Neural cell (in vitro differentiated cells): Measurements from ENCODE around the gene PIP4K2A. TPM values are rescaled to one million over a fixed set of nuclear protein-coding genes. Genes with fewer than 3 reads are reported as not detected.

Source experiments
- H2AFZ ChIP-seq: fragments of 200-600, 300-800 bp; sonication (generic), shearing (Covaris generic); 2 replicates; pipeline ENCODE4 v1.6.0; 2014; ENCODE audit warnings: low read depth, mild to moderate bottlenecking, antibody characterized with exemption, low read length, moderate library complexity
- H3F3A ChIP-seq: fragments of 200-600 bp; shearing (Covaris generic); 2 replicates; pipeline ENCODE4 v1.6.1; 2016; ENCODE audit warnings: mild to moderate bottlenecking, moderate library complexity, mixed read lengths, antibody characterized with exemption, low read length; ENCODE audit not compliant: insufficient read depth, poor library complexity, severe bottlenecking
- H3K27ac ChIP-seq: fragments of 200-600, 300-800 bp; sonication (generic), shearing (Covaris generic); 2 replicates; pipeline ENCODE4 v1.5.1; 2014; ENCODE audit warnings: mild to moderate bottlenecking, low read length, moderate library complexity
- H3K27me3 ChIP-seq: fragments of 300-800, 200-600 bp; sonication (generic), shearing (Covaris generic); 2 replicates; pipeline ENCODE4 v1.6.0; 2014; ENCODE audit warnings: mild to moderate bottlenecking, low read depth, low read length, moderate library complexity; ENCODE audit not compliant: insufficient read depth
- H3K36me3 ChIP-seq: fragments of 300-800, 200-600 bp; sonication (generic), shearing (Covaris generic); 2 replicates; pipeline ENCODE4 v1.5.1; 2014; ENCODE audit warnings: mild to moderate bottlenecking, antibody characterized with exemption, low read length, moderate library complexity; ENCODE audit not compliant: insufficient read depth
- H3K4me2 ChIP-seq: fragments of 300-800, 200-600 bp; sonication (generic), shearing (Covaris generic); 2 replicates; pipeline ENCODE4 v1.6.0; 2014; ENCODE audit warnings: mild to moderate bottlenecking, low read length
- H3K4me3 ChIP-seq: fragments of 300-800, 200-600 bp; sonication (generic), shearing (Covaris generic); 2 replicates; pipeline ENCODE4 v1.5.1; 2014; ENCODE audit warnings: mild to moderate bottlenecking, low read length, moderate library complexity
- H3K79me2 ChIP-seq: fragments of 200-600 bp; shearing (Covaris generic); replicated peaks from 2 replicates; pipeline ENCODE4 v1.6.0; 2014; ENCODE audit warnings: mild to moderate bottlenecking, low read length, moderate library complexity; ENCODE audit not compliant: insufficient read depth
- H3K9ac ChIP-seq: fragments of 300-800, 200-600 bp; sonication (generic), shearing (Covaris generic); 2 replicates; pipeline ENCODE4 v1.6.1; 2016; ENCODE audit warnings: mild to moderate bottlenecking, low read length, mixed read lengths
- H3K9me2 ChIP-seq: fragments of 200-600 bp; shearing (Covaris generic); 2 replicates; pipeline ENCODE4 v1.6.1; 2016; ENCODE audit warnings: mild to moderate bottlenecking, low read length, mixed read lengths; ENCODE audit not compliant: insufficient read depth
- H3K9me3 ChIP-seq: fragments of 200-600, 300-800 bp; sonication (generic), shearing (Covaris generic); 2 replicates; pipeline ENCODE4 v1.6.1; 2016; ENCODE audit warnings: mild to moderate bottlenecking, mixed run types, low read length, moderate library complexity, mixed read lengths
- H4K20me1 ChIP-seq: fragments of 200-600 bp; shearing (Covaris generic); 2 replicates; pipeline ENCODE4 v1.6.1; 2016; ENCODE audit warnings: mild to moderate bottlenecking, mixed run types; ENCODE audit not compliant: insufficient read depth
- EZH2 ChIP-seq: fragments of 200-600, 300-800 bp; shearing (Covaris generic), sonication (generic); IDR thresholded peaks from 2 replicates; pipeline ENCODE4 v1.6.1; 2014; ENCODE audit warnings: antibody characterized with exemption, low read length, borderline replicate concordance, mild to moderate bottlenecking; ENCODE audit not compliant: insufficient read depth, poor library complexity, severe bottlenecking
- POLR2AphosphoS5 ChIP-seq: IDR thresholded peaks from 2 replicates; pipeline ENCODE4 v1.6.1; 2012
- RAD21 ChIP-seq: fragments of 450-650 bp; conservative IDR thresholded peaks from 2 replicates; pipeline ENCODE4 v1.6.1; 2014; ENCODE audit warnings: antibody characterized with exemption, mild to moderate bottlenecking, moderate library complexity
- SMC3 ChIP-seq: fragments of 450-650 bp; conservative IDR thresholded peaks from 2 replicates; pipeline ENCODE4 v1.6.1; 2014; ENCODE audit warnings: antibody characterized with exemption, mild to moderate bottlenecking, moderate library complexity; ENCODE audit not compliant: poor library complexity
- polyA plus RNA-seq: library from polyadenylated mRNA; depleted of rRNA; stranded (reverse); fragments of >200 nt; gene quantifications from 2 replicates; pipeline ENCODE4 v1.2.3, GENCODE V29; 2014
- TF ChIP-seq, protein P1 (sequence below): IDR thresholded peaks from 2 replicates; pipeline ENCODE4 v1.6.1; 2012; ENCODE audit warnings: borderline replicate concordance
- TF ChIP-seq, protein P2 (sequence below): fragments of 450-650 bp; IDR thresholded peaks from 2 replicates; pipeline ENCODE4 v1.5.1; 2014; ENCODE audit warnings: antibody characterized with exemption, mild to moderate bottlenecking, moderate library complexity; ENCODE audit not compliant: poor library complexity, severe bottlenecking

The PIP4K2A gene
- polyA plus RNA-seq, 1 donor from 2014 or later = 12.6 TPM

DNA sequence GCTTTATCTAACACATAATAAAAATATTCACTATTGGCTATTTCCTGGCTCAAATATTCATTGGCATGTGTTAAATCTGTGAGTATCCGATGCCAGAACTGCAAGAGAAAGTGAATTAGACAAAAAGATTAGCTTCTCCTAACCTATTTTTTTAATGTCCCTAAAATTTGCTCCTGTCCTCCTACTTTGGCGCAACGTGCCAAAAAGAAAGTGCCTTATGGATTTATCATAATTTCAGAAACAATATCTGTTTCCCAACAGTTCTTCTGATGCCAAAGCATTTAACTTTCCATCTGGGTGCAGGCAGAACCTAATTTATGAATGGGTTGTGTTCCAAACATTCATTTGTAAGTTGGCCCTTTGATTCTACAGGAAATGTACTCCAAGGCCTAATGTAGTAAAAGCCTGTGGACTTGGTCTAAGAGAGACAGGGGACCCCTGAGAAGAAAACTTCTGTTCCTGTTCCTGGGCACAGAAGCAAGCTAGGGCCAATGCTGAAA is 15.4 kb downstream of the PIP4K2A start:
- no peaks in the 10 kb centered on the region for H4K20me1 ChIP-seq
- no peaks in the 10 kb centered on the region for H3F3A ChIP-seq
- no peak overlapping the region for H3K9ac ChIP-seq
- H3K36me3 ChIP-seq = no peaks in the 10 kb centered on the region
- no peak for TF ChIP-seq POLR2AphosphoS5
- TF ChIP-seq RAD21 = no peak
- no peak for TF ChIP-seq SMC3
- H3K27ac ChIP-seq = no peak overlapping the region
- H2AFZ ChIP-seq = no peak overlapping the region
- H3K9me3 ChIP-seq = no peaks in the 10 kb centered on the region
- no peak overlapping the region for H3K4me3 ChIP-seq
- H3K27me3 ChIP-seq = no peaks in the 10 kb centered on the region
- H3K4me2 ChIP-seq = no peak overlapping the region
- H3K79me2 ChIP-seq = peaks cover 7% of the 10 kb centered on the region
- no peaks in the 10 kb centered on the region for H3K9me2 ChIP-seq

DNA sequence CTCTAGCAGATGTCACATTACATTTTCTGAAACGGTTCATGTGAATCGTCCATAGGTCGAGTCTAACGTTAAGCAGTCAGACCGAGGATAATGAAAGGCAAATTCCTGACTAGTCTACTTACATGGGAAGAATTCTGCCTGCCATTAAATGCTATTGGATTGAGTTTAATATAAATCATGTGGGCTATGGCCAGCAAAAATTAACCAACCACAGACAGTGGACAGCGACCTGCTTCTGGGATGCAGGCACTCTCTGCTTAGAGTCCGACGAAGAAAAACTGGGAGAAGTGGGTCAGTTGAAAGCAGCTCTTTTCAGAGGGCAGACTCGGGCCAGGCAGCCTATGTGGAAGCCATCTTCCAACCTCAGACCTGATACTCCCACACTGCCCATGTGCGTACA is 16.6 kb downstream of the PIP4K2A start:
- Histone ChIP-seq H3K4me2 (no peak overlapping the region), H3K27ac (no peak overlapping the region), H3K9me2 (no peaks in the 10 kb centered on the region), H3K27me3 (no peaks in the 10 kb centered on the region), H3K36me3 (no peaks in the 10 kb centered on the region), H3K9me3 (peaks cover 2% of the 10 kb centered on the region), H3F3A (no peaks in the 10 kb centered on the region), H3K79me2 (peaks cover 7% of the 10 kb centered on the region), H3K4me3 (no peak overlapping the region), H3K9ac (no peak overlapping the region), H4K20me1 (no peaks in the 10 kb centered on the region), H2AFZ (no peak overlapping the region)
- TF ChIP-seq EZH2 (no peak), POLR2AphosphoS5 (no peak), SMC3 (no peak), RAD21 (no peak)
- TF ChIP-seq, protein P1, sequence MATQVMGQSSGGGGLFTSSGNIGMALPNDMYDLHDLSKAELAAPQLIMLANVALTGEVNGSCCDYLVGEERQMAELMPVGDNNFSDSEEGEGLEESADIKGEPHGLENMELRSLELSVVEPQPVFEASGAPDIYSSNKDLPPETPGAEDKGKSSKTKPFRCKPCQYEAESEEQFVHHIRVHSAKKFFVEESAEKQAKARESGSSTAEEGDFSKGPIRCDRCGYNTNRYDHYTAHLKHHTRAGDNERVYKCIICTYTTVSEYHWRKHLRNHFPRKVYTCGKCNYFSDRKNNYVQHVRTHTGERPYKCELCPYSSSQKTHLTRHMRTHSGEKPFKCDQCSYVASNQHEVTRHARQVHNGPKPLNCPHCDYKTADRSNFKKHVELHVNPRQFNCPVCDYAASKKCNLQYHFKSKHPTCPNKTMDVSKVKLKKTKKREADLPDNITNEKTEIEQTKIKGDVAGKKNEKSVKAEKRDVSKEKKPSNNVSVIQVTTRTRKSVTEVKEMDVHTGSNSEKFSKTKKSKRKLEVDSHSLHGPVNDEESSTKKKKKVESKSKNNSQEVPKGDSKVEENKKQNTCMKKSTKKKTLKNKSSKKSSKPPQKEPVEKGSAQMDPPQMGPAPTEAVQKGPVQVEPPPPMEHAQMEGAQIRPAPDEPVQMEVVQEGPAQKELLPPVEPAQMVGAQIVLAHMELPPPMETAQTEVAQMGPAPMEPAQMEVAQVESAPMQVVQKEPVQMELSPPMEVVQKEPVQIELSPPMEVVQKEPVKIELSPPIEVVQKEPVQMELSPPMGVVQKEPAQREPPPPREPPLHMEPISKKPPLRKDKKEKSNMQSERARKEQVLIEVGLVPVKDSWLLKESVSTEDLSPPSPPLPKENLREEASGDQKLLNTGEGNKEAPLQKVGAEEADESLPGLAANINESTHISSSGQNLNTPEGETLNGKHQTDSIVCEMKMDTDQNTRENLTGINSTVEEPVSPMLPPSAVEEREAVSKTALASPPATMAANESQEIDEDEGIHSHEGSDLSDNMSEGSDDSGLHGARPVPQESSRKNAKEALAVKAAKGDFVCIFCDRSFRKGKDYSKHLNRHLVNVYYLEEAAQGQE = no peak

DNA sequence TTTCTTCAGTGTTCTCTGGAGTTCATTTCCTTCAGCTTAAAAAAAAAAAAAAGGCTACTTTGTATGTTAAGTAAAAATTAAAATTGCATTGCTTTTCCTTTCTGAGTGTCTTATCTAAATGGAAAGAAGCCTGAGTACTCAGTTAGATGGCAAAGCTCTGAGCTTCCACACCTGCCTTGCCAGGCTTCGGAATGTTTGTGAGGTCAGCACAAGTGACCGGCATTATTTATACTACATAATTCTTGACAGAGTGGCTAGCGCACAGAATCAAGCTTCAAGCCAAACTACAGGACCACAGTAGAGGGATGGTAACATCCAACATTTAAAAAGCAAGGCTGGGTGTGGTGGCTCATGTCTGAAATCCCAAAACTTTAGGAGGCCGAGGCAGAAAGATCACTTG is 17.3 kb downstream of the PIP4K2A start:
- H3K27ac ChIP-seq = no peak overlapping the region
- no peaks in the 10 kb centered on the region for H3F3A ChIP-seq
- H3K36me3 ChIP-seq = no peaks in the 10 kb centered on the region
- peaks cover 6% of the 10 kb centered on the region for H3K9me3 ChIP-seq
- H3K9ac ChIP-seq = no peak overlapping the region
- H4K20me1 ChIP-seq = no peaks in the 10 kb centered on the region
- no peaks in the 10 kb centered on the region for H3K9me2 ChIP-seq
- peaks cover 7% of the 10 kb centered on the region for H3K79me2 ChIP-seq
- H3K27me3 ChIP-seq = no peaks in the 10 kb centered on the region
- no peak overlapping the region for H3K4me2 ChIP-seq
- no peak overlapping the region for H3K4me3 ChIP-seq
- TF ChIP-seq, protein P2, sequence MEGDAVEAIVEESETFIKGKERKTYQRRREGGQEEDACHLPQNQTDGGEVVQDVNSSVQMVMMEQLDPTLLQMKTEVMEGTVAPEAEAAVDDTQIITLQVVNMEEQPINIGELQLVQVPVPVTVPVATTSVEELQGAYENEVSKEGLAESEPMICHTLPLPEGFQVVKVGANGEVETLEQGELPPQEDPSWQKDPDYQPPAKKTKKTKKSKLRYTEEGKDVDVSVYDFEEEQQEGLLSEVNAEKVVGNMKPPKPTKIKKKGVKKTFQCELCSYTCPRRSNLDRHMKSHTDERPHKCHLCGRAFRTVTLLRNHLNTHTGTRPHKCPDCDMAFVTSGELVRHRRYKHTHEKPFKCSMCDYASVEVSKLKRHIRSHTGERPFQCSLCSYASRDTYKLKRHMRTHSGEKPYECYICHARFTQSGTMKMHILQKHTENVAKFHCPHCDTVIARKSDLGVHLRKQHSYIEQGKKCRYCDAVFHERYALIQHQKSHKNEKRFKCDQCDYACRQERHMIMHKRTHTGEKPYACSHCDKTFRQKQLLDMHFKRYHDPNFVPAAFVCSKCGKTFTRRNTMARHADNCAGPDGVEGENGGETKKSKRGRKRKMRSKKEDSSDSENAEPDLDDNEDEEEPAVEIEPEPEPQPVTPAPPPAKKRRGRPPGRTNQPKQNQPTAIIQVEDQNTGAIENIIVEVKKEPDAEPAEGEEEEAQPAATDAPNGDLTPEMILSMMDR = no peak
- TF ChIP-seq SMC3 = no peak
- H2AFZ ChIP-seq = no peak overlapping the region
